H1 (cell line): Measurements from ENCODE around the gene SYDE1. TPM values are rescaled to one million over a fixed set of nuclear protein-coding genes. Genes with fewer than 3 reads are reported as not detected.

Source experiments
- CTCF ChIA-PET: fragments of 300-600 bp; sonication (Branson Sonifier 250); formaldehyde crosslinking; loops from one replicate; lab custom pipeline; 2021; ENCODE audit not compliant: partially characterized antibody; lab: Charles Lee
- POLR2A ChIA-PET: fragments of 300-600 bp; sonication (Branson Sonifier 250); formaldehyde crosslinking; loops from one replicate; lab custom pipeline; 2021; ENCODE audit warnings: inconsistent platforms; ENCODE audit not compliant: partially characterized antibody; lab: Charles Lee
- DNase-seq, 2 experiments: peaks; one replicate each; pipeline versions ENCODE4 v3.0.0 to v3.0.0-alpha.2; 2010 to 2022; ENCODE audit warnings: low spot score in 2 of 2, low read depth in 1 of 2, mixed read lengths in 1 of 2
- FAIRE-seq: peaks from 2 replicates; lab custom pipeline; 2011; peaks lifted over from hg19 to GRCh38; lab: Jason Lieb, UNC
- H2AFZ ChIP-seq: 2 replicates; pipeline ENCODE4 v1.8.1; 2012; ENCODE audit warnings: low read length, inconsistent platforms
- H2AK5ac ChIP-seq: 2 replicates; pipeline ENCODE4 v1.6.1; 2013; ENCODE audit warnings: low read depth, low read length
- H2BK120ac ChIP-seq: replicated peaks from 2 replicates; pipeline ENCODE3; 2013; ENCODE audit warnings: low read depth, low read length, inconsistent platforms
- H2BK12ac ChIP-seq: 2 replicates; pipeline ENCODE4 v1.6.1; 2013; ENCODE audit warnings: low read depth, low read length
- H2BK15ac ChIP-seq: 2 replicates; pipeline ENCODE4 v1.6.1; 2013; ENCODE audit warnings: low read length
- H2BK20ac ChIP-seq: 2 replicates; pipeline ENCODE4 v1.6.1; 2013; ENCODE audit warnings: low read length
- H2BK5ac ChIP-seq: 2 replicates; pipeline ENCODE4 v1.6.1; 2013; ENCODE audit warnings: low read depth, low read length
- H3K14ac ChIP-seq: 2 replicates; pipeline ENCODE4 v1.6.1; 2013; ENCODE audit warnings: inconsistent platforms; ENCODE audit not compliant: insufficient read length
- H3K18ac ChIP-seq: 2 replicates; pipeline ENCODE4 v1.6.1; 2013; ENCODE audit warnings: low read length; ENCODE audit errors: extremely low read depth
- H3K23ac ChIP-seq: 2 replicates; pipeline ENCODE4 v1.6.1; 2013; ENCODE audit warnings: inconsistent platforms; ENCODE audit not compliant: insufficient read length
- H3K23me2 ChIP-seq: 2 replicates; pipeline ENCODE4 v1.6.1; 2013; ENCODE audit warnings: low read depth, low read length
- H3K27ac ChIP-seq: 2 replicates; pipeline ENCODE4 v1.6.1; 2011; ENCODE audit warnings: low read depth, low read length, inconsistent platforms
- H3K27me3 ChIP-seq, 4 experiments: replicated peaks in 1 of 4; 1 replicate in 1 of 4; 2 replicates in 3 of 4; pipeline versions ENCODE4 v1.6.1 to v1.8.1; 2011 to 2013; ENCODE audit warnings: low read length in 3 of 4, mild to moderate bottlenecking in 3 of 4, inconsistent platforms in 2 of 4, mixed read lengths in 2 of 4, moderate library complexity in 1 of 4; ENCODE audit not compliant: control insufficient read depth in 3 of 4, insufficient read depth in 3 of 4; ENCODE audit errors: extremely low read depth in 1 of 4
- H3K36me3 ChIP-seq, 4 experiments: 2 replicates each; pipeline versions ENCODE4 v1.6.1 to v1.8.1; 2011 to 2013; ENCODE audit warnings: mild to moderate bottlenecking in 4 of 4, low read length in 3 of 4, moderate library complexity in 2 of 4, control low read depth in 1 of 4, inconsistent platforms in 1 of 4; ENCODE audit not compliant: insufficient read depth in 4 of 4, control insufficient read depth in 2 of 4
- H3K4ac ChIP-seq: replicated peaks from 2 replicates; pipeline ENCODE3; 2013; ENCODE audit warnings: low read length, low read depth, mixed read lengths, inconsistent platforms; ENCODE audit not compliant: insufficient read length
- H3K4me1 ChIP-seq, 4 experiments: replicated peaks in 1 of 4; 1 replicate in 1 of 4; 2 replicates in 3 of 4; pipeline versions ENCODE4 v1.6.1 to v1.8.1; 2011 to 2013; ENCODE audit warnings: low read length in 3 of 4, inconsistent platforms in 2 of 4, mixed read lengths in 1 of 4; ENCODE audit not compliant: insufficient read depth in 4 of 4, control insufficient read depth in 3 of 4
- H3K4me2 ChIP-seq, 2 experiments: 2 replicates each; pipeline versions ENCODE4 v1.6.1 to v1.8.1; 2011 to 2013; ENCODE audit warnings: low read depth in 2 of 2, low read length in 2 of 2, control low read depth in 1 of 2, inconsistent platforms in 1 of 2, mild to moderate bottlenecking in 1 of 2; ENCODE audit not compliant: insufficient read depth in 1 of 2
- H3K4me3 ChIP-seq, 4 experiments: fragments of 200-600, 300-600 bp in 1 of 4; sonication (generic), shearing (Covaris generic), sonication (Bioruptor Twin) in 1 of 4; 2 replicates each; pipeline versions ENCODE4 v1.5.1 to v1.8.1; 2011 to 2016; ENCODE audit warnings: low read length in 4 of 4, low read depth in 3 of 4, control low read depth in 2 of 4, inconsistent platforms in 2 of 4, mild to moderate bottlenecking in 2 of 4, mixed read lengths in 1 of 4, moderate library complexity in 1 of 4; ENCODE audit not compliant: insufficient read depth in 2 of 4; ENCODE audit errors: extremely low read depth in 1 of 4
- H3K56ac ChIP-seq: replicated peaks from 2 replicates; pipeline ENCODE3; 2013; ENCODE audit warnings: low read depth, mild to moderate bottlenecking, mixed read lengths, low read length, inconsistent platforms; ENCODE audit not compliant: insufficient read length
- H3K79me1 ChIP-seq: 2 replicates; pipeline ENCODE4 v1.6.1; 2013; ENCODE audit warnings: low read depth, low read length, control low read depth
- H3K79me2 ChIP-seq, 2 experiments: 2 replicates each; pipeline versions ENCODE4 v1.6.1 to v1.8.1; 2012 to 2013; ENCODE audit warnings: low read length in 2 of 2, mild to moderate bottlenecking in 2 of 2, inconsistent platforms in 1 of 2; ENCODE audit not compliant: insufficient read depth in 2 of 2, control insufficient read depth in 1 of 2
- H3K9ac ChIP-seq, 4 experiments: replicated peaks in 1 of 4; 1 replicate in 1 of 4; 2 replicates in 3 of 4; pipeline versions ENCODE4 v1.6.1 to v1.8.1; 2011 to 2013; ENCODE audit warnings: low read depth in 3 of 4, low read length in 3 of 4, control low read depth in 2 of 4, mild to moderate bottlenecking in 2 of 4, moderate library complexity in 2 of 4, inconsistent platforms in 1 of 4; ENCODE audit errors: extremely low read depth in 1 of 4
- H3K9me3 ChIP-seq, 2 experiments: 2 replicates each; pipeline versions ENCODE4 v1.6.1 to v1.8.1; 2012 to 2013; ENCODE audit warnings: mild to moderate bottlenecking in 2 of 2, moderate library complexity in 2 of 2, control low read depth in 1 of 2, inconsistent platforms in 1 of 2, low read depth in 1 of 2, low read length in 1 of 2, mixed read lengths in 1 of 2; ENCODE audit not compliant: insufficient read depth in 2 of 2
- H4K20me1 ChIP-seq, 2 experiments: replicated peaks in 1 of 2; 2 replicates each; pipeline versions ENCODE3 to v1.8.1; 2011 to 2013; ENCODE audit warnings: inconsistent platforms in 2 of 2, low read length in 2 of 2, mild to moderate bottlenecking in 1 of 2; ENCODE audit not compliant: insufficient read depth in 2 of 2, control insufficient read depth in 1 of 2
- H4K5ac ChIP-seq: 2 replicates; pipeline ENCODE4 v1.6.1; 2013; ENCODE audit warnings: low read length, low read depth, mixed read lengths, inconsistent platforms; ENCODE audit not compliant: insufficient read length
- H4K8ac ChIP-seq: 2 replicates; pipeline ENCODE4 v1.8.0; 2013; ENCODE audit warnings: mild to moderate bottlenecking, moderate library complexity, low read length, inconsistent platforms; ENCODE audit not compliant: insufficient read depth; ENCODE audit errors: extremely low read depth
- H4K91ac ChIP-seq: replicated peaks from 2 replicates; pipeline ENCODE3; 2013; ENCODE audit warnings: low read length, mixed read lengths, inconsistent platforms; ENCODE audit not compliant: insufficient read length
- BCL11A ChIP-seq, 2 experiments: IDR thresholded peaks; one replicate each; pipeline ENCODE4 v1.6.1; 2011; ENCODE audit warnings: low read depth in 2 of 2, low read length in 2 of 2, mild to moderate bottlenecking in 2 of 2
- BRCA1 ChIP-seq: IDR thresholded peaks from 2 replicates; pipeline ENCODE4 v1.6.1; 2012; ENCODE audit warnings: low read depth, low read length, improper control_type of control experiment
- CBX5 ChIP-seq: fragments of 300-800, 300-1000 bp; sonication (generic); IDR thresholded peaks from 2 replicates; pipeline ENCODE4 v1.7.1; 2016; ENCODE audit warnings: antibody characterized with exemption, low read length, low read depth
- CHD1 ChIP-seq: IDR thresholded peaks from 2 replicates; pipeline ENCODE4 v1.6.1; 2012; ENCODE audit warnings: low read depth, low read length, improper control_type of control experiment
- NANOG ChIP-seq: IDR thresholded peaks from 2 replicates; pipeline ENCODE4 v1.6.1; 2011; ENCODE audit warnings: low read length, low read depth, mild to moderate bottlenecking, inconsistent platforms; ENCODE audit not compliant: insufficient read depth, poor library complexity, severe bottlenecking
- PHF8 ChIP-seq: fragments of 200-600 bp; sonication (generic); conservative IDR thresholded peaks from 2 replicates; pipeline ENCODE4 v1.7.1; 2012; ENCODE audit warnings: low read depth, mild to moderate bottlenecking, inconsistent platforms, low read length, moderate library complexity
- RAD21 ChIP-seq, 2 experiments: IDR thresholded peaks in 1 of 2; conservative IDR thresholded peaks in 1 of 2; 2 replicates each; pipeline ENCODE4 v1.6.1; 2011; ENCODE audit warnings: low read depth in 2 of 2, low read length in 2 of 2, improper control_type of control experiment in 1 of 2, inconsistent platforms in 1 of 2, mild to moderate bottlenecking in 1 of 2, moderate library complexity in 1 of 2
- SIRT6 ChIP-seq: IDR thresholded peaks from one replicate; pipeline ENCODE4 v1.7.1; 2012; ENCODE audit warnings: low read length, inconsistent platforms
- SIX5 ChIP-seq: IDR thresholded peaks from 2 replicates; pipeline ENCODE4 v1.6.1; 2011; ENCODE audit warnings: mild to moderate bottlenecking, low read depth, low read length
- SP2 ChIP-seq: IDR thresholded peaks from 2 replicates; pipeline ENCODE4 v1.6.1; 2012; ENCODE audit warnings: mild to moderate bottlenecking, low read length, inconsistent platforms
- ZNF274 ChIP-seq: IDR thresholded peaks from 2 replicates; pipeline ENCODE4 v1.7.0; 2012; ENCODE audit warnings: low read length, borderline replicate concordance; ENCODE audit errors: extremely low read depth
- WGBS, 2 experiments: shearing (Covaris generic) in 1 of 2; methylation state at CpG; one replicate each; pipeline versions ENCODE4 v1.1.6 to v1.1.7; 2013 to 2015; ENCODE audit warnings: low lambda C conversion rate in 2 of 2, mixed read lengths in 2 of 2, inconsistent platforms in 1 of 2, low coverage in 1 of 2, missing lambda C conversion rate in 1 of 2; ENCODE audit not compliant: insufficient replicate concordance in 2 of 2, insufficient coverage in 1 of 2, insufficient read length in 1 of 2; ENCODE audit errors: extremely low coverage in 1 of 2, missing lambda C conversion rate in 1 of 2; 5-methylcytosine and 5-hydroxymethylcytosine counted together
- polyA plus RNA-seq, 7 experiments: library from polyadenylated mRNA; depleted of rRNA in 3 of 7; stranded (reverse) in 5 of 7; unstranded in 2 of 7; fragments of >200 nt in 5 of 7; fragments of 200-250 nt in 2 of 7; gene quantifications; 1 replicate in 5 of 7; 2 replicates in 1 of 7; 4 replicates in 1 of 7; pipeline versions ENCODE4 v1.2.1 to v1.2.3, GENCODE V29; 2011 to 2013; ENCODE audit warnings: missing spikeins in 2 of 7, mixed read lengths in 2 of 7
- total RNA-seq: library from RNA; stranded (reverse); fragmentation: NEBNext Ultra II Directional; extraction: Animal tissue kit (Norgen Biotek cat#: 25700); gene quantifications from 2 replicates; pipeline ENCODE4 v1.2.1, GENCODE V29; 2021

SYDE1 gene
- total and polyA plus RNA-seq, 2 of the 8 experiments (the other 6 are each of a cell fraction or from before 2014, with no cell fraction given): 12.0 to 16.8 TPM

DNA sequence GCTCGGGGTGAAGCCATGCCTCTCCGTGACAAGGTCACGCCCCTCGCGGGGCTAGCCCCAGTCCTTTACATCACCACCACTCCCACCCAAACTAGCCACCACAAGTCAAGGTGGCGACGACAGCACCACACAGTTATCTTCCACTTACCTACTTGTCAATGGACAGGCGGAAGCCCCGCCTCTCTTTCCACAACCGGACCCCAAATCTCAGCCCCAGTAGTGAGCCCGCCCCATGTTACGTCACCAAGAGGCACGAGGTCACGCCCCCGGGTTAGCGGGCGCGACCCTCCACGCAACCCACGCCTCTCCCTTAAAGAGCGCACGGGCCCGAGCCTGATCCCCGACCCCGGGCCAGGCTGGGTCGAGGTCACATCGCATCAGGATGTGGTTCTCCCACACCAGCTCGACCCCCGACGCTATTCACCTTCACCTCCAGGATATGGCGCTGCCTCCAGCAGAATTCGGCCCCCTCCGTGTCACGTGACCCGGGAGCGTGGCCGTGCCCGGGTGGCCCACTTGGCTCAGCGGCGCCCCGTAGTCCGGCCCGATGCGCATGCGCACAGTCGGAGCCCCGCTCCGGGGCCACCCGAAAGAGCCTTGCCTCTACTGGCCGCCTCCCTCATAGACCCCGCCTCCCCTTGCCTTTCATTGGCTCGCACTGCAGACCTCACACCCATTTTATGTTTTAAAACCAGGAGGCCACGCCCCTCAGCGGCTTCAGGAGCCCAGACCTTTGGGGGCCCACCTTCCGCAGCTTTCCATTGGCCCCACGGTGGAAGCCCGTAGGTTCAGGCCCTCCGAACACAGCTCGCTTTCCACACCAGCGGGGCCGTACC lies 18.2 kb downstream of the SYDE1 start:
- H4K5ac ChIP-seq: peak overlapping the region; percentile 100
- H4K8ac ChIP-seq: peak overlapping the region; percentile 97
- H3K18ac ChIP-seq: peak overlapping the region; percentile 99
- peak overlapping the region; percentile 68 to 90 (median 82) for H3K4me3 ChIP-seq
- H3K79me1 ChIP-seq: peaks cover 9% of the 10 kb centered on the region
- peak overlapping the region in 3 of 4 experiments; percentile 80 to 95 (median 92); a peak in 6 of 7 replicates for H3K9ac ChIP-seq
- H3K4me2 ChIP-seq: peak overlapping the region; percentile 69 to 79
- H4K91ac ChIP-seq: peak overlapping the region; percentile 100
- no peaks in the 10 kb centered on the region for H3K27me3 ChIP-seq
- H3K79me2 ChIP-seq: peaks cover 0 to 13% of the 10 kb centered on the region in 2 experiments; a peak in 2 of 4 replicates
- H3K23ac ChIP-seq: no peak overlapping the region
- peaks cover 8% of the 10 kb centered on the region; the same call in 1 of the 2 replicates for H3K23me2 ChIP-seq
- peak overlapping the region; percentile 69; the same call in 1 of the 2 replicates for H2AFZ ChIP-seq
- ChIA-PET POLR2A (interaction anchor here (0.5 to 5.1 kb wide), 11 partner anchors 12 to 303 kb away, joined by 3 to 67 read pairs (median 4); partner anchors contain the start of genes AKAP8 and AKAP8L), CTCF (interaction anchor here (0.9 to 5.7 kb wide), 9 partner anchors 13 to 107 kb away, joined by 3 to 39 read pairs (median 3); partner anchors contain the start of gene EPHX3)
- peaks cover 2 to 3% of the 10 kb centered on the region in 2 experiments for H4K20me1 ChIP-seq
- H2BK12ac ChIP-seq: peak overlapping the region; percentile 95
- peak; percentile 97 to 98 for DNase-seq
- peak overlapping the region; percentile 96 for H3K27ac ChIP-seq
- WGBS, 2 experiments: 2% methylated on average over 59 of the region's 61 CpGs; no CpG with 5 or more reads in 1 of the 2 experiments
- no peak overlapping the region for H2BK20ac ChIP-seq
- peak overlapping the region; percentile 83 for H3K56ac ChIP-seq
- H2BK15ac ChIP-seq: peak overlapping the region; percentile 99; the same call in 1 of the 2 replicates
- peak overlapping the region; percentile 99 for H2BK5ac ChIP-seq
- no peaks in the 10 kb centered on the region for H3K9me3 ChIP-seq
- peaks cover 0 to 11% (median 5%) of the 10 kb centered on the region in 4 experiments; a peak in 5 of 8 replicates for H3K36me3 ChIP-seq
- no peak overlapping the region for H2AK5ac ChIP-seq
- H3K4me1 ChIP-seq: peaks cover 0 to 9% (median 2%) of the 10 kb centered on the region in 4 experiments; a peak in 5 of 7 replicates
- no peak overlapping the region for H3K14ac ChIP-seq
- FAIRE-seq: peak; percentile 76
- H3K4ac ChIP-seq: no peak overlapping the region
- H2BK120ac ChIP-seq: peak overlapping the region; percentile 86
- TF ChIP-seq BRCA1 (no peak), RAD21 (IDR thresholded peaks at IDR 0.05 in 1 of 2, conservative IDR thresholded peaks at IDR 0.05 in 1 of 2; ENCODE audit: low read depth in 2 of 2, low read length in 2 of 2) (0 out of 4 replicates have a peak, but pooled peaks of 1 of the 2 experiments have one; percentile 1), CBX5 (no peak), CHD1 (no peak), SIX5 (no peak), SIRT6 (no peak), SP2 (no peak; the same call in 1 of the 2 replicates), PHF8 (peak; percentile 93), NANOG (no peak), BCL11A (IDR thresholded peaks at IDR 0.05; ENCODE audit: low read depth in 2 of 2, low read length in 2 of 2) (no peak), ZNF274 (no peak)
